Measurements from ENCODE around the gene SARS1.

DNA sequence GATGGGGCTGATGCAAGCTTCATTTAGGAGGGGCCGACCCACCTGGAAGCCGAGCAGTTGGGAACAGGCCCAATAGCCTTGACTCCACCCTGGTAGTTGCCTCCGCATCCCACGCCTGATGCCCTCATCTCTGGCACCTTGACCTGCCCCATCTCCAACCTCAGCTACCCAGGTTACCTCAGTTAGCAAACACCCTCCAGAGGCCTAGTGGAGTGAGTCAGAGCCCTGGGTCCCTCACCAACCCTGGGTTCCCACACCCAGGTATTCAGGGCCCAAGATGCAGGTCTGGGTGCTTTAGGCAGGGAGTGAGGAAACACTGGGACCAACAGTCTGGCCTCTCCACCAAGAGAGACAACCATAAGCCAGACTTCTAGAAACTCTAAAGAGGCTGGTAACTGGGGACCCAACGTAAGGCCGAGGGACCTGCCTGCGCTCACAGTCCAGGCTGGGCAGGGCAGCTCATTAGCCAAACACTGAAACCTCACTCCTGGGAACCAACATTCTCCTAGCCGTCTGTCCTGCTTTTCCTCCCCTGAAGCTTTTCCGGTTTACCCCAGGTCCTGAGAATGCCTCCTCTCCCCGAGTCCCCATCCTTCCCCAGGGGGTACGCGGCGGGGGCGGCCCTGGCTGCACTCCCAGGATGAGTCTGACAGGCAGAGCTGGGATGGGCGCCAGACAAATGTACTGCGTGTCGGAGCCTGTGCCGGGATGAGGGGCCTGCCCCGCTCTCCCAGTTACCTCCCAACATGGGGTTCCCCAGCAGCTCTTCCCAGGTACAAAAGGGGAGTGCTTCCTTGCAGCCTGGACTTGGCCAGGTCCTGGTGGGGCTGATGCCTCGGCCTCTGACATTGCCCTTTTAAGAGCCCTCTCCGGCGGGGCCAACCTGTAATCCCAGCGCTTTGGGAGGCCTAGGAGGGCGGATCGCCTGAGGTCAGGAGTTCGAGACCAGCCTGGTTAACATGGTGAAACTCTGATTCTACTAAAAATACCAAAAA is 26.7 kb downstream of the SARS1 start:
- TF ChIP-seq, protein P1, sequence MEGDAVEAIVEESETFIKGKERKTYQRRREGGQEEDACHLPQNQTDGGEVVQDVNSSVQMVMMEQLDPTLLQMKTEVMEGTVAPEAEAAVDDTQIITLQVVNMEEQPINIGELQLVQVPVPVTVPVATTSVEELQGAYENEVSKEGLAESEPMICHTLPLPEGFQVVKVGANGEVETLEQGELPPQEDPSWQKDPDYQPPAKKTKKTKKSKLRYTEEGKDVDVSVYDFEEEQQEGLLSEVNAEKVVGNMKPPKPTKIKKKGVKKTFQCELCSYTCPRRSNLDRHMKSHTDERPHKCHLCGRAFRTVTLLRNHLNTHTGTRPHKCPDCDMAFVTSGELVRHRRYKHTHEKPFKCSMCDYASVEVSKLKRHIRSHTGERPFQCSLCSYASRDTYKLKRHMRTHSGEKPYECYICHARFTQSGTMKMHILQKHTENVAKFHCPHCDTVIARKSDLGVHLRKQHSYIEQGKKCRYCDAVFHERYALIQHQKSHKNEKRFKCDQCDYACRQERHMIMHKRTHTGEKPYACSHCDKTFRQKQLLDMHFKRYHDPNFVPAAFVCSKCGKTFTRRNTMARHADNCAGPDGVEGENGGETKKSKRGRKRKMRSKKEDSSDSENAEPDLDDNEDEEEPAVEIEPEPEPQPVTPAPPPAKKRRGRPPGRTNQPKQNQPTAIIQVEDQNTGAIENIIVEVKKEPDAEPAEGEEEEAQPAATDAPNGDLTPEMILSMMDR (IDR thresholded peaks at IDR 0.05), result no peak
- no peak for TF ChIP-seq POLR2A (IDR thresholded peaks at IDR 0.05)

Measured in lower leg skin (tissue), 3 donors.